H1 (cell line): Measurements from ENCODE around the gene ARHGAP10. TPM values are rescaled to one million over a fixed set of nuclear protein-coding genes. Genes with fewer than 3 reads are reported as not detected.

Experiments
- CTCF ChIA-PET: fragments of 300-600 bp; sonication (Branson Sonifier 250); formaldehyde crosslinking; loops from one replicate; lab custom pipeline; 2021; ENCODE audit not compliant: partially characterized antibody; lab: Charles Lee
- POLR2A ChIA-PET: fragments of 300-600 bp; sonication (Branson Sonifier 250); formaldehyde crosslinking; loops from one replicate; lab custom pipeline; 2021; ENCODE audit warnings: inconsistent platforms; ENCODE audit not compliant: partially characterized antibody; lab: Charles Lee
- DNase-seq, 2 experiments: peaks; one replicate each; pipeline versions ENCODE4 v3.0.0 to v3.0.0-alpha.2; 2010 to 2022; ENCODE audit warnings: low spot score in 2 of 2, low read depth in 1 of 2, mixed read lengths in 1 of 2
- FAIRE-seq: peaks from 2 replicates; lab custom pipeline; 2011; peaks lifted over from hg19 to GRCh38; lab: Jason Lieb, UNC
- H2AFZ ChIP-seq: 2 replicates; pipeline ENCODE4 v1.8.1; 2012; ENCODE audit warnings: low read length, inconsistent platforms
- H2AK5ac ChIP-seq: 2 replicates; pipeline ENCODE4 v1.6.1; 2013; ENCODE audit warnings: low read depth, low read length
- H2BK120ac ChIP-seq: replicated peaks from 2 replicates; pipeline ENCODE3; 2013; ENCODE audit warnings: low read depth, low read length, inconsistent platforms
- H2BK12ac ChIP-seq: 2 replicates; pipeline ENCODE4 v1.6.1; 2013; ENCODE audit warnings: low read depth, low read length
- H2BK15ac ChIP-seq: 2 replicates; pipeline ENCODE4 v1.6.1; 2013; ENCODE audit warnings: low read length
- H2BK20ac ChIP-seq: 2 replicates; pipeline ENCODE4 v1.6.1; 2013; ENCODE audit warnings: low read length
- H2BK5ac ChIP-seq: 2 replicates; pipeline ENCODE4 v1.6.1; 2013; ENCODE audit warnings: low read depth, low read length
- H3K14ac ChIP-seq: 2 replicates; pipeline ENCODE4 v1.6.1; 2013; ENCODE audit warnings: inconsistent platforms; ENCODE audit not compliant: insufficient read length
- H3K18ac ChIP-seq: 2 replicates; pipeline ENCODE4 v1.6.1; 2013; ENCODE audit warnings: low read length; ENCODE audit errors: extremely low read depth
- H3K23ac ChIP-seq: 2 replicates; pipeline ENCODE4 v1.6.1; 2013; ENCODE audit warnings: inconsistent platforms; ENCODE audit not compliant: insufficient read length
- H3K23me2 ChIP-seq: 2 replicates; pipeline ENCODE4 v1.6.1; 2013; ENCODE audit warnings: low read depth, low read length
- H3K27ac ChIP-seq: 2 replicates; pipeline ENCODE4 v1.6.1; 2011; ENCODE audit warnings: low read depth, low read length, inconsistent platforms
- H3K27me3 ChIP-seq, 4 experiments: replicated peaks in 1 of 4; 1 replicate in 1 of 4; 2 replicates in 3 of 4; pipeline versions ENCODE4 v1.6.1 to v1.8.1; 2011 to 2013; ENCODE audit warnings: low read length in 3 of 4, mild to moderate bottlenecking in 3 of 4, inconsistent platforms in 2 of 4, mixed read lengths in 2 of 4, moderate library complexity in 1 of 4; ENCODE audit not compliant: control insufficient read depth in 3 of 4, insufficient read depth in 3 of 4; ENCODE audit errors: extremely low read depth in 1 of 4
- H3K36me3 ChIP-seq, 4 experiments: 2 replicates each; pipeline versions ENCODE4 v1.6.1 to v1.8.1; 2011 to 2013; ENCODE audit warnings: mild to moderate bottlenecking in 4 of 4, low read length in 3 of 4, moderate library complexity in 2 of 4, control low read depth in 1 of 4, inconsistent platforms in 1 of 4; ENCODE audit not compliant: insufficient read depth in 4 of 4, control insufficient read depth in 2 of 4
- H3K4ac ChIP-seq: replicated peaks from 2 replicates; pipeline ENCODE3; 2013; ENCODE audit warnings: low read length, low read depth, mixed read lengths, inconsistent platforms; ENCODE audit not compliant: insufficient read length
- H3K4me1 ChIP-seq, 4 experiments: replicated peaks in 1 of 4; 1 replicate in 1 of 4; 2 replicates in 3 of 4; pipeline versions ENCODE4 v1.6.1 to v1.8.1; 2011 to 2013; ENCODE audit warnings: low read length in 3 of 4, inconsistent platforms in 2 of 4, mixed read lengths in 1 of 4; ENCODE audit not compliant: insufficient read depth in 4 of 4, control insufficient read depth in 3 of 4
- H3K4me2 ChIP-seq, 2 experiments: 2 replicates each; pipeline versions ENCODE4 v1.6.1 to v1.8.1; 2011 to 2013; ENCODE audit warnings: low read depth in 2 of 2, low read length in 2 of 2, control low read depth in 1 of 2, inconsistent platforms in 1 of 2, mild to moderate bottlenecking in 1 of 2; ENCODE audit not compliant: insufficient read depth in 1 of 2
- H3K4me3 ChIP-seq, 4 experiments: fragments of 200-600, 300-600 bp in 1 of 4; sonication (generic), shearing (Covaris generic), sonication (Bioruptor Twin) in 1 of 4; 2 replicates each; pipeline versions ENCODE4 v1.5.1 to v1.8.1; 2011 to 2016; ENCODE audit warnings: low read length in 4 of 4, low read depth in 3 of 4, control low read depth in 2 of 4, inconsistent platforms in 2 of 4, mild to moderate bottlenecking in 2 of 4, mixed read lengths in 1 of 4, moderate library complexity in 1 of 4; ENCODE audit not compliant: insufficient read depth in 2 of 4; ENCODE audit errors: extremely low read depth in 1 of 4
- H3K56ac ChIP-seq: replicated peaks from 2 replicates; pipeline ENCODE3; 2013; ENCODE audit warnings: low read depth, mild to moderate bottlenecking, mixed read lengths, low read length, inconsistent platforms; ENCODE audit not compliant: insufficient read length
- H3K79me1 ChIP-seq: 2 replicates; pipeline ENCODE4 v1.6.1; 2013; ENCODE audit warnings: low read depth, low read length, control low read depth
- H3K79me2 ChIP-seq, 2 experiments: 2 replicates each; pipeline versions ENCODE4 v1.6.1 to v1.8.1; 2012 to 2013; ENCODE audit warnings: low read length in 2 of 2, mild to moderate bottlenecking in 2 of 2, inconsistent platforms in 1 of 2; ENCODE audit not compliant: insufficient read depth in 2 of 2, control insufficient read depth in 1 of 2
- H3K9ac ChIP-seq, 4 experiments: replicated peaks in 1 of 4; 1 replicate in 1 of 4; 2 replicates in 3 of 4; pipeline versions ENCODE4 v1.6.1 to v1.8.1; 2011 to 2013; ENCODE audit warnings: low read depth in 3 of 4, low read length in 3 of 4, control low read depth in 2 of 4, mild to moderate bottlenecking in 2 of 4, moderate library complexity in 2 of 4, inconsistent platforms in 1 of 4; ENCODE audit errors: extremely low read depth in 1 of 4
- H3K9me3 ChIP-seq, 2 experiments: 2 replicates each; pipeline versions ENCODE4 v1.6.1 to v1.8.1; 2012 to 2013; ENCODE audit warnings: mild to moderate bottlenecking in 2 of 2, moderate library complexity in 2 of 2, control low read depth in 1 of 2, inconsistent platforms in 1 of 2, low read depth in 1 of 2, low read length in 1 of 2, mixed read lengths in 1 of 2; ENCODE audit not compliant: insufficient read depth in 2 of 2
- H4K20me1 ChIP-seq, 2 experiments: replicated peaks in 1 of 2; 2 replicates each; pipeline versions ENCODE3 to v1.8.1; 2011 to 2013; ENCODE audit warnings: inconsistent platforms in 2 of 2, low read length in 2 of 2, mild to moderate bottlenecking in 1 of 2; ENCODE audit not compliant: insufficient read depth in 2 of 2, control insufficient read depth in 1 of 2
- H4K5ac ChIP-seq: 2 replicates; pipeline ENCODE4 v1.6.1; 2013; ENCODE audit warnings: low read length, low read depth, mixed read lengths, inconsistent platforms; ENCODE audit not compliant: insufficient read length
- H4K8ac ChIP-seq: 2 replicates; pipeline ENCODE4 v1.8.0; 2013; ENCODE audit warnings: mild to moderate bottlenecking, moderate library complexity, low read length, inconsistent platforms; ENCODE audit not compliant: insufficient read depth; ENCODE audit errors: extremely low read depth
- H4K91ac ChIP-seq: replicated peaks from 2 replicates; pipeline ENCODE3; 2013; ENCODE audit warnings: low read length, mixed read lengths, inconsistent platforms; ENCODE audit not compliant: insufficient read length
- BCL11A ChIP-seq, 2 experiments: IDR thresholded peaks; one replicate each; pipeline ENCODE4 v1.6.1; 2011; ENCODE audit warnings: low read depth in 2 of 2, low read length in 2 of 2, mild to moderate bottlenecking in 2 of 2
- CTCF ChIP-seq, 3 experiments: IDR thresholded peaks; 1 replicate in 2 of 3; 2 replicates in 1 of 3; pipeline versions ENCODE4 v1.5.1 to v1.6.1; 2011; ENCODE audit warnings: low read length in 3 of 3, mild to moderate bottlenecking in 3 of 3, inconsistent platforms in 2 of 3, low read depth in 1 of 3, moderate library complexity in 1 of 3; ENCODE audit not compliant: insufficient read depth in 1 of 3; ENCODE audit errors: control extremely low read depth in 1 of 3
- GABPA ChIP-seq: IDR thresholded peaks from 2 replicates; pipeline ENCODE4 v1.6.1; 2011; ENCODE audit warnings: mild to moderate bottlenecking, low read length, moderate library complexity, borderline replicate concordance; ENCODE audit not compliant: insufficient read depth
- POLR2AphosphoS5 ChIP-seq: IDR thresholded peaks from 2 replicates; pipeline ENCODE4 v1.6.1; 2011; ENCODE audit warnings: low read depth, low read length
- WGBS, 2 experiments: shearing (Covaris generic) in 1 of 2; methylation state at CpG; one replicate each; pipeline versions ENCODE4 v1.1.6 to v1.1.7; 2013 to 2015; ENCODE audit warnings: low lambda C conversion rate in 2 of 2, mixed read lengths in 2 of 2, inconsistent platforms in 1 of 2, low coverage in 1 of 2, missing lambda C conversion rate in 1 of 2; ENCODE audit not compliant: insufficient replicate concordance in 2 of 2, insufficient coverage in 1 of 2, insufficient read length in 1 of 2; ENCODE audit errors: extremely low coverage in 1 of 2, missing lambda C conversion rate in 1 of 2; 5-methylcytosine and 5-hydroxymethylcytosine counted together
- polyA plus RNA-seq, 7 experiments: library from polyadenylated mRNA; depleted of rRNA in 3 of 7; stranded (reverse) in 5 of 7; unstranded in 2 of 7; fragments of >200 nt in 5 of 7; fragments of 200-250 nt in 2 of 7; gene quantifications; 1 replicate in 5 of 7; 2 replicates in 1 of 7; 4 replicates in 1 of 7; pipeline versions ENCODE4 v1.2.1 to v1.2.3, GENCODE V29; 2011 to 2013; ENCODE audit warnings: missing spikeins in 2 of 7, mixed read lengths in 2 of 7
- total RNA-seq: library from RNA; stranded (reverse); fragmentation: NEBNext Ultra II Directional; extraction: Animal tissue kit (Norgen Biotek cat#: 25700); gene quantifications from 2 replicates; pipeline ENCODE4 v1.2.1, GENCODE V29; 2021

The ARHGAP10 gene
- total and polyA plus RNA-seq, 2 of the 8 experiments (the other 6 are each of a cell fraction or from before 2014, with no cell fraction given) = 3.7 to 6.1 TPM

GRCh38 chr4:147824884-147825283, 93.0 kb downstream of the ARHGAP10 start:
- ChIA-PET CTCF (interaction anchor here (0.8 to 3.6 kb wide), 5 partner anchors 9 to 42 kb away, joined by 3 to 16 read pairs (median 4); no protein-coding TSS in a partner anchor), POLR2A (no interaction called here)
- no peak overlapping the region for H2BK5ac ChIP-seq

More at GRCh38 chr4:147824884-147825283, 93.0 kb downstream of the ARHGAP10 start:
- no peaks in the 10 kb centered on the region for H4K20me1 ChIP-seq
- H3K27ac ChIP-seq = no peak overlapping the region
- H3K4me2 ChIP-seq = no peak overlapping the region
- no peak overlapping the region for H2BK120ac ChIP-seq
- H3K4ac ChIP-seq = no peak overlapping the region
- H4K5ac ChIP-seq = no peak overlapping the region
- H2BK12ac ChIP-seq = no peak overlapping the region
- TF ChIP-seq BCL11A (IDR thresholded peaks at IDR 0.05; ENCODE audit: low read depth in 2 of 2, low read length in 2 of 2) (no peak), GABPA (no peak), CTCF (IDR thresholded peaks at IDR 0.05; ENCODE audit: control extremely low read depth in 1 of 3, insufficient read depth in 1 of 3, low read depth in 1 of 3, low read length in 3 of 3) (no peak), POLR2AphosphoS5 (no peak)
- H3K23me2 ChIP-seq = no peaks in the 10 kb centered on the region
- no peak overlapping the region for H3K4me3 ChIP-seq
- H4K8ac ChIP-seq = no peak overlapping the region
- H3K9me3 ChIP-seq = no peaks in the 10 kb centered on the region
- H3K79me1 ChIP-seq = no peaks in the 10 kb centered on the region
- H2BK20ac ChIP-seq = no peak overlapping the region
- WGBS, 2 experiments = 94% methylated on average over 4 of the region's 4 CpGs; no CpG with 5 or more reads in 1 of the 2 experiments
- no peak overlapping the region for H2AFZ ChIP-seq
- FAIRE-seq (no peak), DNase-seq (no peak)
- H3K27me3 ChIP-seq = no peaks in the 10 kb centered on the region
- H3K14ac ChIP-seq = no peak overlapping the region
- H2AK5ac ChIP-seq = no peak overlapping the region
- H3K4me1 ChIP-seq = peaks cover 0 to 2% (median 0%) of the 10 kb centered on the region in 4 experiments; a peak in 2 of 7 replicates
- no peak overlapping the region for H2BK15ac ChIP-seq
- no peaks in the 10 kb centered on the region for H3K36me3 ChIP-seq
- H3K23ac ChIP-seq = no peak overlapping the region
- no peaks in the 10 kb centered on the region for H3K79me2 ChIP-seq
- H3K18ac ChIP-seq = no peak overlapping the region
- H3K56ac ChIP-seq = no peak overlapping the region
- no peak overlapping the region for H4K91ac ChIP-seq
- H3K9ac ChIP-seq = no peak overlapping the region
